Ascending aorta (tissue), 2 donors: ENCODE data around the gene ZBP1. TPM values are rescaled to one million over a fixed set of nuclear protein-coding genes. Genes with fewer than 3 reads are reported as not detected.

Experiments used
- DNase-seq, 2 donors: peaks; one replicate each; pipeline ENCODE4 v3.0.0-alpha.2; 2019; ENCODE audit warnings: low spot score in 2 of 2
- H3K27ac ChIP-seq, 2 donors: fragments of 200-600 bp; sonication (generic); one replicate each; pipeline ENCODE4 v1.5.1; 2016 to 2017; ENCODE audit warnings: mild to moderate bottlenecking in 1 of 2
- H3K27me3 ChIP-seq: fragments of 200-600 bp; sonication (generic); one replicate; pipeline ENCODE4 v1.5.1; 2017
- H3K36me3 ChIP-seq, 2 donors: fragments of 200-600 bp; sonication (generic); one replicate each; pipeline ENCODE4 v1.5.1; 2016
- H3K4me1 ChIP-seq, 2 donors: fragments of 200-600 bp; sonication (generic); one replicate each; pipeline ENCODE4 v1.5.1; 2016 to 2017; ENCODE audit warnings: mild to moderate bottlenecking in 1 of 2
- H3K4me3 ChIP-seq, 2 donors: fragments of 200-600 bp; sonication (generic); one replicate each; pipeline ENCODE4 v1.5.1; 2016 to 2017; ENCODE audit warnings: mild to moderate bottlenecking in 1 of 2
- H3K9me3 ChIP-seq, 2 donors: fragments of 200-600 bp; sonication (generic); one replicate each; pipeline ENCODE4 v1.5.1; 2016
- intact Hi-C: fragments of 100-400 bp; cut with DNase I; formaldehyde crosslinking; loops from one replicate; pipeline ENCODE4 v1.15.1; 2023
- total RNA-seq: library from RNA; depleted of rRNA; stranded (reverse); fragments of >200 nt; gene quantifications from one replicate; pipeline ENCODE4 v1.1.0, GENCODE V29; 2016
- TF ChIP-seq, protein P1 (sequence below), 3 experiments: fragments of 200-600 bp in 2 of 3; fragments of 450-650 bp in 1 of 3; sonication (generic) in 2 of 3; IDR thresholded peaks; one replicate each; pipeline ENCODE4 v1.5.1; 2016 to 2019; ENCODE audit warnings: antibody characterized with exemption in 3 of 3, mild to moderate bottlenecking in 1 of 3, moderate library complexity in 1 of 3

The ZBP1 gene
- total RNA-seq, 1 donor from 2014 or later, result not detected

DNA sequence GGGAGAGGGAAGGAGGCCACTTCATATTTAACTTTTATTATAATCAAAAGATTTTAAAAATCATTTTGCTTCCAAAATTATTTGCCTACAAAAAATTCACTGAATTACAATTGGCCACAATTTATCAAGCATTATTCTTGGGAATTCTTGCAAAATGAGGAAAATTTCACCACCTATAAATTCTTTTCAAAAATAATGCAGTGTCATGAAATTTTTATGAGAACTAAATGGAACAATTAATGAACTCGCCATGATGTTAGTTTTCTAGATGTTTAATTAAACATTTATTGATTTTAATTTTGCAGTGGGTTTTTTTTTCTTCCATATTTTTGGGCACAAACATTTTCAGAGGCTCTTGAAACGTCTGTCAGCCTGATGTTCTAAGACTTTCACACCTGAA is 5.8 kb upstream of the ZBP1 start:
- TF ChIP-seq, protein P1, sequence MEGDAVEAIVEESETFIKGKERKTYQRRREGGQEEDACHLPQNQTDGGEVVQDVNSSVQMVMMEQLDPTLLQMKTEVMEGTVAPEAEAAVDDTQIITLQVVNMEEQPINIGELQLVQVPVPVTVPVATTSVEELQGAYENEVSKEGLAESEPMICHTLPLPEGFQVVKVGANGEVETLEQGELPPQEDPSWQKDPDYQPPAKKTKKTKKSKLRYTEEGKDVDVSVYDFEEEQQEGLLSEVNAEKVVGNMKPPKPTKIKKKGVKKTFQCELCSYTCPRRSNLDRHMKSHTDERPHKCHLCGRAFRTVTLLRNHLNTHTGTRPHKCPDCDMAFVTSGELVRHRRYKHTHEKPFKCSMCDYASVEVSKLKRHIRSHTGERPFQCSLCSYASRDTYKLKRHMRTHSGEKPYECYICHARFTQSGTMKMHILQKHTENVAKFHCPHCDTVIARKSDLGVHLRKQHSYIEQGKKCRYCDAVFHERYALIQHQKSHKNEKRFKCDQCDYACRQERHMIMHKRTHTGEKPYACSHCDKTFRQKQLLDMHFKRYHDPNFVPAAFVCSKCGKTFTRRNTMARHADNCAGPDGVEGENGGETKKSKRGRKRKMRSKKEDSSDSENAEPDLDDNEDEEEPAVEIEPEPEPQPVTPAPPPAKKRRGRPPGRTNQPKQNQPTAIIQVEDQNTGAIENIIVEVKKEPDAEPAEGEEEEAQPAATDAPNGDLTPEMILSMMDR (IDR thresholded peaks at IDR 0.05), result no peak
- no peak overlapping the region for H3K27ac ChIP-seq
- intact Hi-C loops, result no loop called here

DNA sequence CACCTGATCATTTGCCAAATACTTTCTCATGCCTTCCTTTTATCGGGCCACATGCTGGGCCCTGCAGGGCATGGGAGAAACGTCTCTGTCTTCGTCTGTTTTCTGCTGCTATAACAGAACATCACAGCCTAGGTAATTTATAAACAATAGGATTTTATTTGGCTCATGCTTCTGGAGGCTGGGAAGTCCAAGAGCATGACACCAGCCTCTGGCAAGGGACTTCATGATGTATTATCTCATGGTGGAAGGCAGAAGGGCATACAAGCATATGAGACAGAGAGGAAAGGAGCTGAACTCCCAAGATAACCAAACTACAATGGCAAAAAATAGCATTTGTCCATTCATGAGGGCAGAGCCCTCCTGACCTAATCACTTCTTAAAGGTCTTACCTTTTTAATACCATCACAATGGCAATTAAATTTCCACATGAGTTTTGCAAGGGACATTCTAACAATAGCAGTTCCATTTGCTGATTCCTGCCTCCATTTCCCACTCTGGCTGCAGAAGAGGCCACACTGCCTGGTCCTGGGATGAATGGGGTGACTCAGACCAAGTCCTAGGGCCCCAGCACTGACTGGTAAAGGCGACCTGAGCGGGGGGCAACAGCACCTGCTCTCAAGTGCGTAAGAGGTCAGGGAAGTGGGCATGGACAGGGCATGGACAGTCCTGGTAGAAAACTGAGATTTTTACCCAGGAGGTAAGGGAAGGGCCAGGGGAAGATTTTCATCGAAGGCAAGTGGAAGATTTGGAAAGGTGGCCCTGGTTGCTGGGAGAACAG is 5.1 kb upstream of the ZBP1 start:
- intact Hi-C loops, result no loop called here
- Histone ChIP-seq H3K4me1 (peaks cover 0 to 2% of the 10 kb centered on the region in 2 donors), H3K27ac (no peak overlapping the region), H3K4me3 (no peak overlapping the region), H3K9me3 (peaks cover 0 to 6% of the 10 kb centered on the region in 2 donors), H3K27me3 (no peaks in the 10 kb centered on the region), H3K36me3 (no peaks in the 10 kb centered on the region)
- DNase-seq, result no peak
- TF ChIP-seq, protein P1 (IDR thresholded peaks at IDR 0.05), result no peak

More for the DNA sequence above, 5.8 kb upstream of the ZBP1 start:
- DNase-seq, result no peak
- H3K4me3 ChIP-seq, result no peak overlapping the region
- no peaks in the 10 kb centered on the region for H3K27me3 ChIP-seq
- H3K4me1 ChIP-seq, result peaks cover 0 to 2% of the 10 kb centered on the region in 2 donors
- no peaks in the 10 kb centered on the region for H3K36me3 ChIP-seq
- H3K9me3 ChIP-seq, result peaks cover 0 to 6% of the 10 kb centered on the region in 2 donors

DNA sequence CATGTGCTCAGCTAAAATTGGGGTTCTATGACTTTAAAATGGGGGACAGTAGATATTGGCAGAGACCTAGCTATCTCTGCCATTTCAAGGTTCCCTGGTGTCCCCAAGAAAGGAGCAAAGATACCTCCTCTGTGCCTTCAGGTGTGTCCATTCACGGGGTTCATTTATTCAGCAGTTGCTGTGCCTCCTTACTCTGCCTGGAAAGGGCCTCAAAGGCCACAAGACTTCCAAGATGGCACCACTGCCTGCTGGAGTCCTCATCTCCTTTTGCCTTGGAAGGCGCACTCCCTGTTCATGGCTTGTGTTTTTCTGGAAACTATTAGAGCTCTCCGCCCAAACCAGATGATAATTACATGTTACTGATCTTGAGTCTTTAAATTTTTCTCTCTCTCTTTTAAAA is 3.9 kb upstream of the ZBP1 start:
- no peaks in the 10 kb centered on the region for H3K27me3 ChIP-seq
- peaks cover 0 to 2% of the 10 kb centered on the region in 2 donors for H3K4me1 ChIP-seq
- no peak for DNase-seq
- no peak overlapping the region for H3K4me3 ChIP-seq
- H3K27ac ChIP-seq, result no peak overlapping the region
- peaks cover 0 to 6% of the 10 kb centered on the region in 2 donors for H3K9me3 ChIP-seq
- no peaks in the 10 kb centered on the region for H3K36me3 ChIP-seq
- intact Hi-C loops, result no loop called here
- TF ChIP-seq, protein P1 (IDR thresholded peaks at IDR 0.05), result no peak

DNA sequence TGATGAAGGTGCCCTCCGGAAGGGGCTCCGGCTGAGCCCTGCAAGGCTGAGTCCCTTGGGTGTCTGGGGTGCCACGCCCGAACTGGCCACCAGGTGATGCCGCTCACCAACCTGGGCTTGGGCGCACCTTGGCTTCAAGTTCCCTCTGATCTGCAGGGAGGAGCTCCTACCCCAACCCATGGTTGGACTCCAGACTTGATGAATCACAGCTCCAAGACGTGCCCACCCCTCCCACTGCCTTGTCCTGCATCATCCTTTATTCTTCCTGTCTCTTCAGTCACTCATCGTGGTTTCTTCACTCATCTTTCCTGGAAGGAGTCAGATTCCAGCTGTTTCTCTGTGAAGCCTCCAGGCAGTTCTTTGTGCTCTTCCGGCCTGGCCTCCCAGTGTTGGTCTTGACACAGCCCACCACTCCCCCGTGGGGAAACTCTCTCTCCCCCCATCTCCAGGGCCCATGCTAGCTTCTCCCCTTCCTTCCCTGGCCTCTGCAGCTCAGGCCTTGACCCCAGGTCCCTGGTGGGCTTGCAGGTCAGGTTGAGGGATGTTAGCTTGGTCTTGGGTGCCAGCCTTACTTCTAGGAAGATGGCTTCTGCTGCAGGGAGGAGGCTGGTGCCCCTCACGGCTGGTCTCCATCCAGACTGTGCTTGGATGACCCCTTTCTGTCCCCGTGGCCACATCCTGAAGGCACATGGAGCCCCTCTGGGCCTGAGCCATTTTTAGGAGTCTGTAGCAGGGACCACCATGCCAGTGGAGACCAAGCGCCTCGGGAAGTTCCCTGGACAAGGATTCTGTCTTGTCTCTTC is 2.6 kb upstream of the ZBP1 start:
- H3K27ac ChIP-seq, result no peak overlapping the region
- intact Hi-C loops, result loop anchor here (1.0 kb wide), 1 partner anchor 557 kb away; no protein-coding TSS in a partner anchor
- peaks cover 0 to 6% of the 10 kb centered on the region in 2 donors for H3K9me3 ChIP-seq
- no peak overlapping the region for H3K4me3 ChIP-seq
- H3K27me3 ChIP-seq, result no peaks in the 10 kb centered on the region
- H3K36me3 ChIP-seq, result no peaks in the 10 kb centered on the region
- TF ChIP-seq, protein P1 (IDR thresholded peaks at IDR 0.05), result peak; percentile 57 to 75 (median 64)
- no peak for DNase-seq
- no peaks in the 10 kb centered on the region for H3K4me1 ChIP-seq

DNA sequence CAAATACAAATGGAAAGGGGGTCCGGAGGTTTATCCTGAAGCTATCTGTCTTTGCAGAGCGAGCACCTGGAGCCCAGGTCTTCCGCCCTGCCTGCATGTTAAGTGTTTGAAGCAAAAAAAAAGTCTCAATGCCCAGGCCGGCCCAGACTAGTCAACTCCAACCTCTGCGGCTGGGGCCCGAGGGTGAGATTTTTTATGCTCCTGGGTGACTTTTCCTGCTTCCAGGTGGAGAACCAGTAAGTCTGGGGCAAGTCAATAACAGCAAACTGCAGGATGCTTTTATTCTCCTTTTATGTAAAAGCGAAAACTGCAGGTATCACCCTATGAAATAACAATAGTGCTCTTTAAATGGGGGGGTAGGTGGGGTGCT is 2.0 kb upstream of the ZBP1 start:
- DNase-seq, result no peak
- Histone ChIP-seq H3K4me3 (no peak overlapping the region), H3K9me3 (peaks cover 0 to 6% of the 10 kb centered on the region in 2 donors), H3K4me1 (no peaks in the 10 kb centered on the region), H3K27ac (no peak overlapping the region), H3K27me3 (no peaks in the 10 kb centered on the region), H3K36me3 (no peaks in the 10 kb centered on the region)
- intact Hi-C loops, result loop anchor here (1.0 kb wide), 1 partner anchor 557 kb away; no protein-coding TSS in a partner anchor
- TF ChIP-seq, protein P1 (IDR thresholded peaks at IDR 0.05), result no peak
